Type B pancreatic cell (in vitro differentiated cells): ENCODE data around the gene CAMK1G. TPM values are rescaled to one million over a fixed set of nuclear protein-coding genes. Genes with fewer than 3 reads are reported as not detected.

Source experiments
- DNase-seq: peaks from one replicate; pipeline ENCODE4 v3.0.0; 2021; ENCODE audit warnings: mixed read lengths; ENCODE audit not compliant: unreplicated experiment; ENCODE audit errors: extremely low spot score
- H3K27ac Mint-ChIP-seq: 2 replicates; pipeline ENCODE4 v1.8.0; 2021; ENCODE audit warnings: mild to moderate bottlenecking, mixed read lengths
- H3K27me3 Mint-ChIP-seq: 2 replicates; pipeline ENCODE4 v1.8.0; 2021; ENCODE audit warnings: mixed read lengths
- H3K36me3 Mint-ChIP-seq: 2 replicates; pipeline ENCODE4 v1.8.0; 2021; ENCODE audit warnings: mixed read lengths
- H3K4me1 Mint-ChIP-seq: one replicate; pipeline ENCODE4 v1.8.0; 2021; ENCODE audit warnings: mixed read lengths; ENCODE audit not compliant: unreplicated experiment
- H3K4me3 Mint-ChIP-seq: 2 replicates; pipeline ENCODE4 v1.8.0; 2021; ENCODE audit warnings: mild to moderate bottlenecking, mixed read lengths
- H3K9me3 Mint-ChIP-seq: 2 replicates; pipeline ENCODE4 v1.8.0; 2021; ENCODE audit warnings: mixed read lengths
- CTCF ChIP-seq: fragments of 200-600 bp; sonication (generic); conservative IDR thresholded peaks from 2 replicates; pipeline ENCODE4 v1.5.0; 2021; ENCODE audit warnings: antibody characterized with exemption, mild to moderate bottlenecking
- total RNA-seq: library from RNA; stranded (reverse); gene quantifications from 2 replicates; pipeline ENCODE4 v1.2.1, GENCODE V29; 2021; ENCODE audit warnings: low replicate concordance

CAMK1G gene
- total RNA-seq, 1 donor from 2014 or later = 9.4 TPM

- no peak overlapping the region for H3K27ac Mint-ChIP-seq
- TF ChIP-seq CTCF = no peak
- peaks cover 7% of the 10 kb centered on the region for H3K4me1 Mint-ChIP-seq
- no peaks in the 10 kb centered on the region for H3K9me3 Mint-ChIP-seq
- H3K4me3 Mint-ChIP-seq = no peak overlapping the region
- DNase-seq = no peak
- H3K36me3 Mint-ChIP-seq = no peaks in the 10 kb centered on the region
- H3K27me3 Mint-ChIP-seq = peaks cover 12% of the 10 kb centered on the region
Observed at GRCh38 chr1:209626346-209627026, 43.0 kb downstream of the CAMK1G start.

- TF ChIP-seq CTCF = no peak
- H3K27ac Mint-ChIP-seq = no peak overlapping the region
Observed at GRCh38 chr1:209627027-209627731, 43.7 kb downstream of the CAMK1G start.

GRCh38 chr1:209627732-209628196 lies 44.2 kb downstream of the CAMK1G start:
- peaks cover 16% of the 10 kb centered on the region for H3K27me3 Mint-ChIP-seq
- no peaks in the 10 kb centered on the region for H3K4me1 Mint-ChIP-seq
- DNase-seq = peak; percentile 85
- no peak overlapping the region for H3K4me3 Mint-ChIP-seq
- no peaks in the 10 kb centered on the region for H3K36me3 Mint-ChIP-seq
- TF ChIP-seq CTCF = peak; percentile 98
- no peaks in the 10 kb centered on the region for H3K9me3 Mint-ChIP-seq
- H3K27ac Mint-ChIP-seq = no peak overlapping the region

More at GRCh38 chr1:209627027-209627731, 43.7 kb downstream of the CAMK1G start:
- Mint-ChIP-seq H3K4me3 (no peak overlapping the region), H3K36me3 (no peaks in the 10 kb centered on the region), H3K9me3 (no peaks in the 10 kb centered on the region), H3K27me3 (peaks cover 16% of the 10 kb centered on the region), H3K4me1 (peaks cover under 1% of the 10 kb centered on the region)
- DNase-seq = no peak

- Mint-ChIP-seq H3K27me3 (peaks cover 16% of the 10 kb centered on the region), H3K4me3 (no peak overlapping the region)
- DNase-seq = no peak
Observed at GRCh38 chr1:209628618-209629299, 45.2 kb downstream of the CAMK1G start.

More at GRCh38 chr1:209628618-209629299, 45.2 kb downstream of the CAMK1G start:
- no peak for TF ChIP-seq CTCF
- no peaks in the 10 kb centered on the region for H3K36me3 Mint-ChIP-seq
- no peaks in the 10 kb centered on the region for H3K9me3 Mint-ChIP-seq
- no peak overlapping the region for H3K27ac Mint-ChIP-seq
- no peaks in the 10 kb centered on the region for H3K4me1 Mint-ChIP-seq
